ENCODE measurements around the gene GNAI2.
"Not testable (repeated sequence)": the region's sequence is repeated elsewhere in the genome, so short reads cannot be mapped to it uniquely, and the experiment has no call there.

GNAI2 gene

DNA sequence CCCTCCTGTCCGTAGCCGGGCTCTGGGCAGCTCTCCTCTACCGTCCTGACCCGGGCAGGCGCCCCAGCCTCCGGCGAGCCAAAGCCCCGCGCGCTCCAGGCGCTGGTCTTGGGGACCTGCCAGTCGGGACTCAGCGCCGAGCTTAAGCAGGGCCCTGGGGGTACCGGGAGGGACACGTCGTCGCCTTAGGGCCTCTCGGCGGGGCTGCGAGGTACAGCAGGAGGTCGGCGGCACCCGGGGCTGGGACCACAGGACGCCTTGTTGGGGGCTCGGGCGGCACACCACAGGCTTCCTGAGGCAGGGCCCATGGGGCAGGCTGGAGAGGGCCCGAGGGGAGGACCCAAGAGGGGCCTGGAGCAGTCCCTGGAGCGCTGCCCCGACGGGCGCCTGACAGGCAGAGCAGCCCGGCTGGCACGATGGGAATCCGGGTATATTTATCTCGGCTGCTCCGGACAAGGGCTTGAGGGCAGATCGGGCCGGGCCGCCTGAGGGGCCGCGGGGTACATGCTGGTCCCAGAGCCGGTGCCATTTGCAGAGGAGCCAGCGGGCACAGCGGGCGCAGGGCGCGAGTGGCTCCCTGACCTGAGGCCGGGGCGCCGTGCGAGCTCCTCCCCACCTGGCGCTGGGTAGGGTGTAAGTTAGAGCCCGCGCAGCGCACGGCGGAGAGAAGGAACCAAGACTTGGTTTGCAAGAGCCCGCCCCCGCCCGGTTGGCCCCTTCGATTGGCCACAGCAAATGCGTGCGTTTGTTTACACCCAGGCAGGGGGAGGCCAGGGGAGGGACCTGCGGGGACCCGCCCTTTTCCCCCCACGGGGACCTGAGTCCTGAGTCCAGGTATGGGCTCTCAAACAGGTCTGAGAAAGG lies 30.4 kb upstream of the GNAI2 start:
- peak; percentile 51 for DNase-seq

DNA sequence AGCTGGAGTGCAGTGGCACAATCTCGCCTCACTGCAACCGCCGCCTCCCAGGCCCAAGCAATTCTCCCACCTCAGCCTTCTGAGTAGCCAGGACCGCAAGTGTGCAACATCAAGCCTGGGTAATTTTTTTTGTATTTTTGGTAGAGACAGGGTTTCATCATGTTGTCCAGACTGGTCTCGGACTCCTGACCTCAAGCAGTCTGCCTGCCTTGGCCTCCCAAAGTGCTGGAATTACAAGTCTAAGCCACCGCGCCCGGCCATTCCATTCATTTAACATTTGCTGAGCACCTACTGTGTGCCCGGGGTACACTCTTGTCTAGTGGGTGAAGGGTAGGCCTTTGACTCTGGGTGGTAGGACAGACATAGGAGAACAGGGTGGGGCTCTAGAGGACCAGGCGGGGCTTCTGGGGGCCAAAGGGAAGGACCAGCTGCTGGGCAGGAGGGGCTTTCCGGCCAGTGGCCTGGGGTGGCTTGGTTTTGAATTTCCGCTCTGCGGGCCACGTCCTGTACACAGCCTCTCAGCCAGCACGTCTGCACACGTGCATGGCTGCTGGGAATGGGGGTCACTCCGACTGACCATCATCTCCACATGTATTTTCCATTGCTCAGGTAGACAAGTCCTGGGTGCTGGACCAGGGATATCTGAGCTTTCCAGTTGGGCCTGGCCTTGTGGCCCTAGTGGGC lies 28.5 kb upstream of the GNAI2 start:
- DNase-seq, result no peak

DNA sequence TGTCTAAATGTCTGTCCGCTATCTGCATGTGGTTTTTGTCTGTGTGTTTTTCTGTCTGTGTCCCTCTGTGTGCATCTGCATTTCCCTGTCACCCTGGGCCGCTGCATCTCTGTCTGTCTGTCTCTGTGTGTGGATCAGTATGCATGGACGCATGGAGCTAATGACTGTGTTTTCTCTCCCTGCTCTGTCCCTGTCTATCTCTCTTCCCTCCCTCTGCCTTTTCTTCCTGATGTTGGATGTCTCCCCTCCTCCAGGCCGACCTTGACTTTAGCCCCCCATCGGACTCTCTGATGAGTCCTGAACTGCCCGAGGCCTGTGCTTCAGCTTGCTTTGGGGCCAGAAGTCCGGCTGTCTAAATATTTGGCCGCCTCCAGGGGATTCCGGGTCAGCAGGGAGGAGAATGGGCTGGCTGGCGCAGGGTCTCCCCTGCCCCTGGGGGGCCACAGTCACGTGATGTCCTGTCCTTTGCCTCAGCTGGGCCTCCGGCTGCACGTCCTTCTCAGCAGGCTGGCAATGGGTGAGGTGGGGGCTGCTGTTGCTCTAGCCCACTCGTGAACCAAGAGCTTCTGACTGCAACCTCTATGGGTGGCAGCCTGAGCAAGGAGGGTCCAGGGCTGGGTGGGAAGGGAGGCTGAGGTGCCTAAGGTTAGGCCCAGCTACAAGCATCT lies 27.2 kb upstream of the GNAI2 start:
- no peak for DNase-seq

DNA sequence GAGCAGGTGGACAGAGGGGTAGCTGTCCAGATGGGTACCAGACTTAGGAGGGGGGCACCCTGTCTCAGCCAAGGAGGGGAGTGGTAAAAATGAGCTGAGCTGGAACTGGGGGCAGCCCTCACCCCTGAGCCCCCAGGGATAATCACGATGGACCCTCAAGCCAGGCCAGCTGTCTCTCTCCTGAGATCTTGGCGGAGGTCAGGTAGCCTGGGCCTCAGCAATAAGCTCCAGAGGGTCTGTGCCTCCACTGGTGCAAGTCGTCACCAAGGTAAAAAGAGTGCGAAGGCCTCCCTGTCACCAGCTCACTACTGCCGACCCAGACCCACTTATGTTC lies 25.9 kb upstream of the GNAI2 start:
- DNase-seq, result no peak

DNA sequence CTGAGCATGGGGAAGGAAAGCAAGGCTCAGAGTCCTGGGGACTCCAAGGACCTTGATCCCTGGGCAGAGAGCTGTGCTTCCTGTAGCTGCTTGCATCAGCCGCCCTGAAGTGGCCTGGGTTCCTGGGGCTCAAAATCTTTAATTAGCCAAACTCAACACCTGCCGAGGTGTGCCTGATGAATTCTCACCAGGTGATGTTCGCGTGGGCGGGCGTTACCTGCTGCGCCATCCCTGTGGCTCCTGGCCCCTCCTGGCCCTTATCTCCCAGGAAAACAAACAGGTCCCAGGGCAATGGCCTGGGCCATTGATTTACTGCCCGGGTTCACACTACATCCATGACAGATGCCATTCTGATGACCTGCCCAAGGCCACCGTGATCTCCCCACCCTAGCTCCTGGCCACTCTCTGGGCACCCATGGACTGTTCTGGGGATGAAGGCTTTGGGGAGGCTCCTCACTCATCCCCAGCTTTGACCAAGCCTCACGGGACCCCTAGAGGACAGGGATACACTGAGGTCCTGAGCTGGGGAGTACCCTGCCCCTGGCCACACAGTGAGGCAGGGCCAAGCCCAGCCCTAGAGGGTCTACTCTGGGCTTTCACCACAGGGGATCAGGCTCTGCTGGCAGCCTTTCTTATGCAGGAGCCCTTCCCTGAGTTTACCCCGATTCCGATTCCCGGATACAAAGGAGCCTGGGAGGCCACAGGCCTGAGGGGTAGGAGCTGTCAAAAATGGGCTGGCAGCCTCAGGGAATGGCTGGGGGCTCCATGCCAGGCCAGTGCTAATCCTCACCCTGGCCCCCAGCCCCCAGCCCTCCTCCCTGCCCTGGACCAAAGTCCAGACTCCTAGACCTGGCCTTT lies 25.3 kb upstream of the GNAI2 start:
- no peak for DNase-seq

DNA sequence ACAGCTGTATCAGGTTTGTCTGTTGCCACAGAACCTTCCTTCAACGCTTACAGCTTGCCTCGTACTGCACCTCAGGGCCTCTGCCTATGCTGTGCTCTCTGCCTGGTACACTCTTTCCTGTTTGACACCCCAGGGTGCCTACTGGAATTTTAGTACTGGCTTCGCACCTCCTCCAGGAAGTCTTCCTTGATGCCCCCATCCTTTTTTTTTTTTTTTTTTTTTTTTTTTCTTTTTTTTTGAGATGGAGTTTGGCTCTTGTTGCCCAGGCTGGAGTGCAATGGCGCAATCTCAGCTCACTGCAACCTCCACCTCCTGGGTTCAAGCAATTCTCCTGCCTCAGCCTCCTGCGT lies 24.7 kb upstream of the GNAI2 start:
- not testable (repeated sequence) for DNase-seq

DNA sequence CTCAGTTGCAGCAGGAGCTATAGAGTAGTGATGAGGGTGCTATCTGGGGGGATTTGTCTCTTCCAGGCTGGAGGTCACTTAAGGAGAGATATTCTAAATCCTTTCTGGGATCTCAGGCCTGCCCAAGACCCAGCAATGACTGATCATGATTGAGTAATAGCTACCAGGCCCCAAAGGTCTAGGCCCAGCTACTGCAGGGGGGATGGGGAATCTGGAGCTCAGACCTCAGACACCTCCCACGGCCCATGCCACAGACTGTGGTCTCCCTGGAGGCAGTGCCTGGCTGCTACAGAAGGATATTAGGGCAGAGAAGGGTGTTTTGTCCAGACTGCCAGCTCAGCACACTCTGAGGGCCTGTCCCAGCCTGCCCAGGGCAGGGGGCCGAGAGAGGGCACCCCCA lies 24.1 kb upstream of the GNAI2 start:
- no peak for DNase-seq

DNA sequence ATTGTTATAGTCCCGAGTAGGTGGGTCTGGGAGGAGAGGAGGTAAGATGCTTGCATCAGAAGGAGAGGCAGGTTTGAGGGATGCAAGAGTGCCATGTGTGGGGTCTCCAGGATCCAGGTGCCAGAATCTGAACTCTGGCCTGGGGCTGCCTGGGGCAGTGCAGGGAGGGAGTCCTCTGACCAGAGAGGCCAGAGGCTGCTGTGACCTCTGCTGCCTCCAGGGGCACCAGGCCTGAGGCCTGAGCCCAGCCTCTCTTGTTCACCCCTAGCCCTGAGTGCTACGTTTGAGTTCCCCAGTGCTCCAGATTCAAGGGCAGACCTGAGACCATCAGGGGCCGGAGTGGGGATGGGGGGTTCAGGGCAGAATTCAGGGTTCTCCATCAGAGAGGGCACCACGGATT lies 23.5 kb upstream of the GNAI2 start:
- DNase-seq, result no peak

DNA sequence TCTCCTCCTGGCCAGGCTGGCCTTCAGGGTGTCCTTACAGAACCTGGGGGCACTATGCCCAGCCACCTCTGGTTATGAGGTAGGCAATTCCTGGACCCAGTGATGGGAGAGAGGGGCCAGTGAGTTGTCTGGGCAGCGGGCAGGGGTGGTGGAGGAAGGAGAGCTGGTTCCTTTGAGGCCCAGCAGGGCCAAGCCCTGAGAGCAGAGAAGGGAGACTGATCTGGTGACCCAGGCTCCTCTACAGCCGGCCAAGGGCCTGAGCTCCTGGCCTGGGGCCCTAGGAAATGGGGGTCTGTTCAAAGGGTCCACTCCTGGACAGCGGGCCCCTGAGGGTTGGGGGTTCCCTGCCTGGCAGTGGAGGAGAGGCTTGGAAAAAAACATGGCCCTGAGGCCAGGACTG lies 23.0 kb upstream of the GNAI2 start:
- DNase-seq, result no peak

DNA sequence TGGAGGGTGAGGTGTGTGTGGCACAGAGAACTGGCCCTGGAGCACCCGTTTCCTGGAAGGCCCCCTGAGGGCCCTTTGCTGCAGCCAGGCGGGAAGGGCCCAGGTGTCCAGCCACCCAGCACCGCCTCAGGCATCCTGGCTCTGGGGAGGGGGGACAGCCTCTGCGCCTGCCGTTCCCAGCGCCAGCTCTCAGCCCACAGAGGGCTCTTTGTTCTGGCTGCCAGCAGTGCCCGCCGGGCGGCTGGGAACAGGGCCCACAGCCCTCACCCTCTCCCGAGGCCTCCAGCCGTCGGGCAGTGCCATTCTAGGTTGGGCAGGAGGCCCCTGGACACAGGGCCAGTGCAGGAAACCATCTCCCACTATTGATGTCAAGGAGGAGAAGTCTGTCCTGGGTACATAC lies 22.6 kb upstream of the GNAI2 start:
- no peak for DNase-seq

DNA sequence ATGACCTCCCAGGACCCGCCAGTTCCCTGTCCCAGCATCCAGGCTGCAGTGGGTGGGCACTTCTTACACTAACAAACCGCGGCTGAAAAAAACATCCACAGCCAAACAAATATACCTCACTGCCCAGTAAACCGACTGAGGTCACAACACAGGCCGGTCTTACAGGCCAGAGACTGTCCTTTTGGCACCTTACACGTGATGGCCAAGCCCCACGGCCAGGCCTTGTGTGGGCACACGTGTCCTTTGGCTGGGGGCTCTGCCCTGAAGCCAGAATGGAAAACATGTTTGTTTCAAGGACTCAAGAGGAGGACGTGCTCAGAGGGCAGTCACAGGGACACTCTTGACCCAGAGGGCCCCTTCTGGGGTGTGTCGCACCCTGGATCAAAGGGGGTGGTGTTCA lies 21.2 kb upstream of the GNAI2 start:
- DNase-seq, result no peak

DNA sequence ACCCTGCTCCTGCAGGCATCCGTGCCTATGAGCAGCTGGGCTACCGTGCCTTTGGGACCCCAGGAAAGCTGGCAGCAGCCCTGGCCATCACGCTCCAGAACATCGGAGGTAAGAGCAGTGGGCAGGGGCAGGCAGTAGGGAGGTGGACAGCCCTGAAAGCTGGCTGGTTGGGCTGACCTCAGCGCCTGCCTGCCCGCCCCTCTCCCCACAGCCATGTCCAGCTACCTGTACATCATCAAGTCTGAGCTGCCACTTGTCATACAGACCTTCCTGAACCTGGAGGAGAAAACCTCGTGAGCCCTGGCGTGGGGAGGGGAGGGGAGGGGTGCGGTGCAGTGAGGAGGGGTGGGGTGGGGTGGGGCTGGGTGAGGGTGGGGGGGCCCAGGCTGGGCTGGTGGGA lies 20.5 kb upstream of the GNAI2 start:
- DNase-seq, result no peak

DNA sequence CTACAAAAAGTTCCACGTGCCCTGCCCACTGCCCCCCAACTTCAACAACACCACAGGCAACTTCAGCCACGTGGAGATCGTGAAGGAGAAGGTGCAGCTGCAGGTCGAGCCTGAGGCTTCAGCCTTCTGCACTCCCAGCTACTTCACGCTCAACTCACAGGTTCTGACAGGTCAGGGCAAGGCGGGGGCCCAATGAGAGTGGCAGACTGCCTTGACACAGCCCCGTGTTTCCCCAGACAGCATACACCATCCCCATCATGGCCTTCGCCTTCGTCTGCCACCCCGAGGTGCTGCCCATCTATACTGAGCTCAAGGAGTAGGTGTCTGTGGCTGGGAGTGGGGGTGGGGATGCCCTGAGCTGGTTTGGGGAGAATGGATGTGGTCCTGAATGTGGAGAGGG lies 18.3 kb upstream of the GNAI2 start:
- no peak for DNase-seq

DNA sequence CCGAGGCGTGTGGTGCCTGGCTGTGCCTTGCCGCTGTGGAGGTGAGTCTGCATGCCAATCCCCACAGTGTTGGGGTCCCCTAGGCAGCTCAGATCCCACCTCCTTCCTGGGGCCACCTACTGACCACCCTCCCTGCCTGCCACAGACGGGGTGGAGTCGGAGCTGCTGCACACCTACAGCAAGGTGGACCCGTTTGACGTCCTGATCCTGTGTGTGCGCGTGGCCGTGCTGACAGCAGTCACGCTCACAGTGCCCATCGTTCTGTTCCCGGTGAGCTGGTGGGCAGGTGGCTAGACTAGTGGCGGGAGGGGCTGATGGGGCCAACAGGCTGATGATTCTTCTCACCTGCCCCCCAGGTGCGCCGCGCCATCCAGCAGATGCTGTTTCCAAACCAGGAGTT lies 17.6 kb upstream of the GNAI2 start:
- no peak for DNase-seq

DNA sequence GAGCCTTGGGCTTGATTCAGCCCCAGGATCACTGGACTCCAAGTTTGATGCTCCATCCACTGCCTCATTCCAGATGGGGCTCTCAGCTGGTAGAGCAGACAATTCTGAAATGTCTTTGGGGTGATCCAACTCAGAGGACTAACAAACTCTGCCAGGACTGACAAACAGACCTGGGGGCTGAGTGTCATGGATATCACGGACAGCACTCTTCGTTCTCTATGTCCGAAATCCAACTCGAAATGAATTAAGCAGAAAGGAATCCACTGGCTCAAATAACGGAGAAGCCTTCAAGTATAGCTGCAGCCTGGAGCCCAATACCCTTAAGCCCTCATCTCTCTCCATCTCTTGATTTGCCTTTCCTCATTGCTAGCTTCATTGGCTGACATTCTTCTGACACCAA lies 16.7 kb upstream of the GNAI2 start:
- DNase-seq, result no peak

DNA sequence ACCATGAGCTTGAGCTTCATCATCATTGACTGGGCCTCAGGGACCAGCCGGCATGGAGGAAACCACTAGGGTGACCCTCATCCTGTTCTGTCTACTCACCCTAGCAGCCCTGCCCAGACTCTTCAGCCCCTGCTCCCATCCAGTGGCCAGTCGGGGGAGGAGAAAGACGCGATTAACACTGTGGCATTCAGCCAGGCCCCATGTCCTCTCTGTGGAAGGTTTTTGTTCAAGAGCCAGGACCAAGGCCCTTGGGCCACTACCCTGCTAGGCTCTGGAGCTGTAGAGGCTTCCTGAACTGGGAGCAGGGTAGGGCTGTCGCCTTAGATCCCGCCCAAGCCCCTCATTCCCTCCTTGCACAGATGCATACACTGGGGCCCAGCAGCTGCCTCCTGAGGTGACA lies 15.9 kb upstream of the GNAI2 start:
- no peak for DNase-seq

DNA sequence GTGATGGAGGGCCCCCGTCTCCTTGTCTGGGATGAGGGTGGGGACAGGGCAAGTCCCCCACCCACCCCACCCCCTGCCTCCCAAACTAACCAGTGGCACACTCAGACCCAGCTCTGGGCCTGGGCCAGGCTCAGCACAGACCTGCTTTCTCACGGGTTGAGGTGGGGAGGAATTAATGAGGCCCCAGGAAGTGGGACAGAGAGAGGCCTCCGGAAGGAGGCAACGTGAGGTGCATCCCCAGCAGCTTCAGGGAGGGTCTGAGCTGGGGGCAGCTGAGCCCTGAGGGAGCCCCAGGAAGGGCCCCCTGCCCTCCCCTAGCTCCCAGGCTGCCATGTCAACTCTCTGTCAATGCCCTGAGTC lies 15.0 kb upstream of the GNAI2 start:
- no peak for DNase-seq

DNA sequence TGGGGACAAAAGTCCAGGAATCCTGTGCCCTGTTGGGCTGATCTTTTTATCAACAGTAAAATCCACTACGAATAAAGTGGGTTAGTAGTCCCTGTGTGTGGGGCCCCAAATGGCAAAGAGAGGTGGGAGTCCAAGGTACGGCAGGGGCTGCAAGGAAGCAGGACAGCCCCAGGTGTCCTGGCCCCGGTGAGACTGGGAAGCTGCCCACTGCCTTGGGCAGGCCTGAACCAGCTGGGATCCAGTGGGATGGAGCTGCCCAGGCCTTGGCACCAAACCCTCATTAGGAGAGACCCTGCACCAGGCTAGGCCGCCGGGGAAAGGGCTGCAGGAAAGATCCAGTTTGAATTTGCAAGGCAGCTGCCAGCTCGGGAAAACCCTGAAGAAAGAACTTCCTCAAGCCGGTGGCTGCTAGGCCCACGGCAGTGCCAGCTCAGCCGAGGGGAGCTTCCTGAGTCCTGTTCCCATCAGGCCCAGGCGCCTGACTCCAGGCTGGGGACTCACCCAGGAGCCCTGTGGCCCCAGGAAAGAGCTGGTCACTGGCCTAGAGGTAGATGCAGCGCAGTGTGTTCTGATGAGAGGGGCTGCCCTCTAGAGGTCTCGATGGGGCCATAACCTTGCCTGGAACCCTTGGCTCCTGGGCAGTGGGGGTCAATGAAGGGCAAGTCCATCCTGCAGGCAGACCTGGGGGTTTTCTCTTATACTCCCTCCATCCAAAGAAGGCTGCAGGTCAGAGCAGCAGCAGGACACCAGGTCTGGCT lies 14.4 kb upstream of the GNAI2 start:
- peak; percentile 43 for DNase-seq

DNA sequence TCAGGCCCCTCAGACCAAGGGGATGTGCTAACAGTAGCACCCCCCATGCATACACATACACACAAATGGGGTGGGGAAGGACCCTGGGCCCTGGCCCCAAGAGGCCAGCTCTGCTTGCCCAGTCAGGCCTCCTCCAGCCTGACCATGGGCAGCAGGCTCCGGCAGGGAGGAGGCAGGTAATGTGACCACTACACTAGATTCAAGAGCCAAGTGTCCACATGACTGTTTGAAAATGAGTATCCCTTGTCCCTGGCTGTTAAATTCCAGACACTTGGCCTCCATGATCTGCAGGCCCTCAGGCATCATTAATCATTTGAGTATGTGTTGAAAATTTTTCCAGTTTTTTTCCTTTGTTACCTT lies 13.9 kb upstream of the GNAI2 start:
- no peak for DNase-seq

DNA sequence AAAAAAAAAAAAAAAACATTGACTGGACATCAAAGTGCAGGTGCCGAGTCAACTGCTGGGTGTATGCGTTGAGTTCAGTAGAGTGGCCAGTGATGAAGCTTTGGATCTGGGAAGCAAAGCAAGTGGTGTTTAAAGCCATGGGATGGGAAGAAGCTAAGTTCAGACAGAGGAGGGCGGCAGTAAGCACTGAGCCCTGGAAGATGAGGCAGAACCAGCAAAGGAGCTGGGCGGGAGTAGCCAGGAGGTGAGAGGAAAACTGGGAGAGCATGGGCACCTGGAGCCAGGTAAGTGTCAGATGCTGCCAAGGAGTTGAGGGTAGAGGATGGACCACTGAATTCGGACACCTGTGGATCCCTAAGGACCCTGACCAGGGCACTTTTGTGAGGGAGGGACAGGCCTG lies 11.4 kb upstream of the GNAI2 start:
- no peak for DNase-seq

DNA sequence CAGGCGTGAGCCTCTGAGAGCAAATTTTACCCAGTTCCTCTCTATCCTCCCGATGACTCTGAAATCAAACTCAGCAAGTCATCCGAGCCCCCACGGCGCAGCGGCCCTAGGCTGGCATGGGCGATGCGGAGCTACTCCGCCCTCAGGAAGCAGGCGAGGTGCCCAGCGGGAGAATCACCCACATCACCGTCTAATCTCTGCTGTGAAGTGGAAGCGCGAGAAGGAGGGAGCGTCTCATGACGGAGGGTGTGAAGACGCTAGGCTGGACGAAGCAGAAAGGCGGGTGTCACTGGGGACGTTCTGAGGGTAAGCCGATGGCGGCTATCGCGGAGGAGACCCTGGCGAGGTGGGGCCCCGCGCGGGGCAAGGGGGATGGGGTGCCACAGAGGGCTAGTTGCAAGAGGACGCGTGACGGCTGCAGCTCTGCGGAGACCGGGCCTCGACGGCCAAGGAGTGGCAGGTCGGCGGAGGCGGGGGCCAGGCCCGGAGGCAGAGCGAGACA lies 9.1 kb upstream of the GNAI2 start:
- peak; percentile 65 for DNase-seq

DNA sequence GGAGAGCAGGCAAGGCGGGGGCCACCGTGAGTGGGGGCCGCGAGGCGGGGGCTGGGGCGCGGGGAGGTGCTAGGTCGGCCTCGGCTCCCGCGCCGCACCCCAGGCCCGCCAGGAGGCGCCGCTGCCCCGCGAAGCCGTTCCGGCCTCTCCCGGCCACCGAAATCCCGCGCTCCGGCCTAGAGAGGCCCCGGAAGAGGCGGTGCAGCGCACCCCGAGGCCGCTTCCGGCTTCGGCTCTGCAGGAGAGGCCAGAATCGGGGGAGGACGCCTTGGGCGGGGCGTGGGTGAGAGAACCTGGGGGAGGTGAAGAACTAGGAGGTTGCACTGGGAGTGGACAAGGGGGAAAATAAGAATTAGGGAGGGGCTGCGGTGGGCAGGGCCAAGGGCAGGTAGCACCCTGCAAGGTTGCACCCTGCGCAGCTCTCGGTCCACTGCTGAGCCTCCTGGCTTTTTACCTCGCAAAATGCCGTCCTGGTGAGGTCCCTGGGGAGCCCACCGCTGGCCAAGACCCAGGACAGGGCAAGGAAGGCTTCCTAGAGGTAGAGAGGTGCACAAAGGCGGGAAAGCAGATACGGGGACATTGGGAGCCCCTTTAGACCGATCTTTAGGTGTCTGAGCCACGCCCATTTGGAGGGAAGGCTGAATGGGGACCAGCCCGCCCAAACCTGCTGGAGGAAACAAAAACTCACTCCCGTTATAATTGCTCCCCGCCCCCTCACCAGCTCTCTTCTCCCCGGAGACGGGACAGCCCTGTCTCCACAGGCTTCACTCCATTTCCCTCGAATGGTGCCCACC lies 8.4 kb upstream of the GNAI2 start:
- DNase-seq, result peak; percentile 96

All from hematopoietic multipotent progenitor cell treated with erythropoietin and hydrocortisone succinate and interleukin-3 and kit ligand, for 6 days (in vitro differentiated cells).